Activated CD8-positive, alpha-beta memory T cell treated with anti-CD3 and anti-CD28 coated beads for 24 hours (primary cell): Measurements from ENCODE around the gene MDK.

ENCODE experiments used
- DNase-seq: peaks from one replicate; pipeline ENCODE4 v3.0.0-alpha.2; 2020

MDK gene

GRCh38 chr11:46383974-46384701 lies 2.7 kb downstream of the MDK start:
- DNase-seq, result no peak

DNA sequence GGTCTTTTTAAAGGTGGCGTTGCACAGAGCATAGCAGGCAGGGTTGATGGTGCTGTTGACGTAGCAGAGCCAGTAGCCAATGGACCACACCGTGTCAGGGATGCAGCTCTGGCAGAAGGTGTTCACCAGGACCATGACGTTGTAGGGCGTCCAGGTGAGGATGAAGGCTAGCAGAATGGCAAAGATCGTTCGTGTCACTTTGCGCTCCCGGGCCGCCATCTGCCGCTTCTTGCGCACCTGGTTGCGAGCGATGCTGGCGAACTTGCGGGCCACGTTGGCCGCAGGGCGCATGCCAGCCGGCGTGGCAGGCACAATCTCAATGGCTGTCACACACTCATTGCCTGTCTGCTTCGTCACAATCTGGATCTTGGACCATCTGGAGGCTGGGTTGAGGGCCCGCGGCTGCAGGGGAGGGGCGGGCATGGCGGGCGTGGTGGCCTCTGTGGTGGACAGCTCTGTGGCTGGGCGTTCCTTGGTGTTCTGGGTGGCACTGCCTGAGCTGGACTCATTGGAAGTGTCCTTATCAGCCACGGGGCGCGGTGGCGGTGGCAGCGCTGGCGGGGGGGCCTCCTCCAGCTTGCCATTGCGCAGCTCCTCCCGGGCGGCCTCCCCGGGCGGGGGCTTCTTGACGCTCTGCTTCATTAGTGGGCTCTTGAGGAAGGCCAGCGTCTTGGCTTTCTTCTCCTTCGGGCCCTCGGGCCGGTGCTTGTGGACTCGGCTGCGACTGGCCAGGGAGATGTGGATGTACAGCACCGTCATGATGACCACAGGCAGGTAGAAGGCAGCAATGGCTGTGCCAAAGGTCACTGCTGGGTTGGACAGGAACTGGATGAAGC lies 3.9 kb downstream of the MDK start:
- no peak for DNase-seq

DNA sequence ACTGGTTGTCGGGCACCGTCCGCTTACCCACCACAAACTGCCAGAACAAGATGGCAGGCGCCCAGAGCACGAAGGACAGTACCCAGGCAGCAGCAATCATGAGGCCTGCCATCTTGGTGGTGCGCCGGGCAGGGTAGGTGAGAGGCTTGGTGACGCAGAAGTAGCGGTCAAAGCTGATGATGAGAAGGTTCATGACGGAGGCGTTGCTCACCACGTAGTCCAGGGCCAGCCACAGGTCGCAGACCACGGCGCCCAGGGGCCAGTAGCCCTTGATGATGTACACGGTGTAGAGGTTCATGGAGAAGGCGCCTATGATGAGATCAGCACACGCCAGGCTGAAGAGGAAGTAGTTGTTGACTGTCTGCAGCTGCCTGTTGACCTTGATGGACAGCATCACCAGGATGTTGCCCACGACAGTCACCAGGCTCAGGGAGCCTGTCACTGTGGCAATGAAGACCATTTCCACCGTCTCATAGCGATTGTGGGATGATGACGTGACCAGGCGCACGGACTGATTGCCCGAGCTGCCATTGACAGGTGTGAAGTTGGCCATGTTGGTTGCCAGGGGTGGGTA lies 4.6 kb downstream of the MDK start:
- no peak for DNase-seq

GRCh38 chr11:46386674-46387073 lies 5.2 kb downstream of the MDK start:
- no peak for DNase-seq

DNA sequence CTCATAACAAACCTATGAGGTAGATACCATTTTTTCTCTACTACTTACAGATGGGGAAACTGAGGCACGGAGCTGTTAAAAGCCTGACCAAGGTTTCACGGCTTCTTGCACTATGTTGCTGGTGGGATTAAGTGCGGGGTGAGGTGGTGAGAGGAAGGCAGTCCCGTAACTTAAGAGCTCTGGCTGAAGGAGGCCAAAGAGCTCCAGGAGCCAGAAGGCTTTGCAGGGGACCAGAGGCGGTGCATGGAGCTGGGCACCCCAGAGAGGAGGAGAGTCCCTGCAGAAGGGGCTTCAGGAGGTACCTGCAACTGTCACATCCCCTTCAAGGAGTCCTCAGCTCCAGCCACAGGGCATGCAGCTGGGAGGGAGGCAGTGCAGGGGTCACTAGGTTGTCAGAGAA lies 6.0 kb downstream of the MDK start:
- DNase-seq, result no peak

DNA sequence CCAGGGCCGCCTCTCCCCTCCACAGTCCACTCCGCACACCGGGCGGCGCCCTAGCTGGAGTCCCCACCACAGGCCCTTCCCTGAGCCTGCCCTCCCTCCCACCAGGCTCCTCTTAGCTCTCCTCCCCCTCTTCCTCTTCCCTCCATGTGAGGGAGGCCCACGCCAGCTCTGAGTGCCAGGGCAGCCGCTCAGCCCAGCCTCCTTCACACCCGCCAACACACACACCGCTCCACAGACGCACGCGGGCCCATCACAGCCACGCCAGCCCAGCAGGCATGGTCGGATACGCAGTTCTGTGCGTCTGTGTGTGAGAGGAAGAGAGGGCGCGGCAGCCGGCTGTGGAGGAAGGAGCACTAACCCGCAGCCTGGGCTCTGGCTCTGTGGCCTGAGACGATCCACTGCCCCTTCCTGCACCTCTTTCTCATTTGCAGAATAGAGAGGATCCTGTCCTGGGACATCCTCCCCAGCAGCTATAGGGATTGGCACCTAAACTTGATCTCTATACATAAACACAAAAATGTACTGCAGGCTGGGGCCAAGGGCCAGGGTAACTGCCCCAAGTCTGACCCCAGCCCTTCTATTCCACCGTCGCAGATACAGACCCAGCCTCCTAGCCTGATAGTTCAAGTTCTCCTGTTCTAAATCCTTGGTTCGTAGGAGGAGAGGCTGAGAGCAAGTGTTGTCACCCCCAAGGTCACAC lies 6.6 kb downstream of the MDK start:
- DNase-seq, result no peak

DNA sequence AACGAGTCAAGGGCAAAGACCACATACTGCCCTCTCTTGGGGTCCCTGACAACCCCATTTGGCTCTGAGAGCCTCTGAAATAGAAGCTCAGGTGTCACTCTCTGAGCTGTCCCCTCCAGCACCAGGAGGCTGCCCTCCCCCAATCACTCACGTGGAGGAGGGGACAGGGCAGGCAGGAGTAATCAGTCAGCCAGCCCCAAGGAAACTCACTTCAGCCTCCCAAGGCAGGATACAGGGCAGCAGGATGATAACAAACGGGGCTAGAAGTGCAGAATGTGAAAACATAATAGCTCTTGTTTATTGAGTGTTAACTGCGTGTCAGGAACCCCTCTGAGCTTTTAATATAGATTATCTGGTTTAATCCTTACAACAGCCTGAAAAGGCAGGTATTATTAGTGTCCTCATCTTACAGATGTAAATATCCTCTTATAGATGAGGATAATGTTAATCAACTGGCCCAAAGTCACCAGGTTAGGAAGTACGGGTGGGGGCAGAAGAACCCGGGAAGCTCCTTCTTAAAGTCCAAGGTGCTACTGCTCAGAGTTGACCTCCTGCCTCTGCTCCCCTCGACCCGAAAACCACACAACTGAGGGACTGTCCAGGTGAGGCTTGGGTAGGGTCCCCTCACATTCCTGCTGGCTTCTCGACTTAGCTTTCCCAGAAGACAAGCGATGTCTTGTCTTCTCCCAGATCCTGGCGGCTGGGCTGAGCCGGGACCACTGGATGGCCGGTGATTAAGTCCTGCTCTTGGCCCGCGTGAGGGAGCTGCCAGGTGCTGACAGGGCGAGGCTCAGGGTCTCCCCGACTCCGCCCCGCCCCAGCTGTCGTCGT lies 7.4 kb downstream of the MDK start:
- no peak for DNase-seq

DNA sequence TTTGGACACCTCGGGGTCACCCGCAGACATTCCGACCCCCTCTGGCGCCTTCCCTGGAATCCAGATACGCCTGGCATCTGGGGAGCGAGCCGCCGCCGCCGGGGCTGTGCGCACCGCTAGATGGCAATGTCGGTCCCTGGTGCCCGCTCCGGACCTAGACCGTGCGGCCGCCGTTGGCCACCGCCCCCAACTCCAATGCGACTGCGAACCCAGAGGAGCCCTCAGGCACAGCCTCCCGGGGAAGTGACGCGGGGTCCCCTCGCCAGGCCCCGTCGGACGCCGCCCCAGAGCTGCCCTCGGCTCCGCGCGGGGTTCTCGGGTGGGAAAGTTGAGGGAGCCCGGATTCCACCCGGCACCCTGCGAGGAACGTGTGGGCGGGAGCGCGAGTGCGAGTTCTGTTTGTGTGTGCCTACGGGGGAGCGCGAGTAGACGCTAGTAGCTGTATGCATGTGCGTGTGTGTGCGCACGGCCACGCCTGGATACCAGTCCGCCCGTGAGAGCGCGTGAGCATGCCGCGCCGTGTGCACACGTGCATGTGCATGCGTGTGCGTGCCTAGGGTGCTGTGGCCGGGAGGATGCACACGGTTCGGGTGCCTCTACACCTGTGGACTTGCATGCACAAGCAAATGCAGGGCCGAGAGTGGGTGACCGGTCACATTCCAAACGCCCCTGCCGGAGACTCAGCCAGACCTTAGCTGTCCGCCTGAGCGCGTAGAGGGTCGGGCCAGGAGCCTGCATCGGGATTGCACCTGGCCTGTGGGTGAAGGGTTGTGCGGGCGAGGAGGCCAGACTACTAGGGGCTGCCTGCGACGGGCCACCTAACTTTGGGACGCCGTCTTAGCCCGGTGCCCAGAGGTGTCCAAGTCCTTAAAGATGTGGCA lies 8.2 kb downstream of the MDK start:
- peak; percentile 82 for DNase-seq

DNA sequence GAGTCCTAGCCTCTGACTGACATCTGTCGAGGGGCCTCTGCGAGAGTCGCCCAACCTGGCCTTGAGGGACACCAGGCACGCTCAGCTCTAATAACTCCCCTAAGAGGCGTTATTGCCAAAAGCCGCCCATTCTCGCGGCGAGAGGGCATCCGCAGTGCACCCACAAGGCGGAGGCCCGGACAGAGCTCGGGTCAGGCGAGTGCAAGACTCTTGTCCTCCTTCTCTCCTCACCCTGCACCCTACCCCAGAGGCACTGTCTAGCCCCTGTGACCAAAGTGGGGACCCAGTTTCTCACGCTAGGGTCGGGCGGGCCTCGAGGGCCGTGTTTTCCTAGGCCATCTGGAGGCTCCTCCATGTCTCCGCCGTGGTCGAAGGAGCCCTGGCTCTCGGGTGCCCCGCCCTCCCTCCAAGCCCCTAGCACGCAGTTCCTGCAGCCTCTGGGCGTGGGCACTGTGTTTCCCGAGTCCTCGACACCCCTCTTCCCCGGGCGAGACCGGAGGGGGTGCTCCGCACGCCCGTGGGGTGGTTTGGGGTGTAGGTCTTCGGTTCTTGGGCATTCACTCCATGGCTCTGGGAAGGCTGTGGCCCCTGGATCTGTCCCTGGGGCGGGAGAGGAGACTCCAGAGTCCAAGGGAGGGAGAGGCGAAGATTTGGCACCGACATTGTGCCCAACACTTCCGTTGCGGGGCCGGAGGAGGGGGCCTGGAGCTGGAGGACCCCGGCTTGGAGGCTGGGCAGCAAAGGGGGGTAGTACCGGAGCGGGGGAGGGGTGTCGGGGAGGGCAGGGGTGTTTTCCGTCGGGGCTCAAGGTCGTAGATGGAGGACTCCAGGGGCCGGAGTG lies 9.1 kb downstream of the MDK start:
- no peak for DNase-seq

- DNase-seq, result no peak
Measured at GRCh38 chr11:46391186-46391577, 9.7 kb downstream of the MDK start.

DNA sequence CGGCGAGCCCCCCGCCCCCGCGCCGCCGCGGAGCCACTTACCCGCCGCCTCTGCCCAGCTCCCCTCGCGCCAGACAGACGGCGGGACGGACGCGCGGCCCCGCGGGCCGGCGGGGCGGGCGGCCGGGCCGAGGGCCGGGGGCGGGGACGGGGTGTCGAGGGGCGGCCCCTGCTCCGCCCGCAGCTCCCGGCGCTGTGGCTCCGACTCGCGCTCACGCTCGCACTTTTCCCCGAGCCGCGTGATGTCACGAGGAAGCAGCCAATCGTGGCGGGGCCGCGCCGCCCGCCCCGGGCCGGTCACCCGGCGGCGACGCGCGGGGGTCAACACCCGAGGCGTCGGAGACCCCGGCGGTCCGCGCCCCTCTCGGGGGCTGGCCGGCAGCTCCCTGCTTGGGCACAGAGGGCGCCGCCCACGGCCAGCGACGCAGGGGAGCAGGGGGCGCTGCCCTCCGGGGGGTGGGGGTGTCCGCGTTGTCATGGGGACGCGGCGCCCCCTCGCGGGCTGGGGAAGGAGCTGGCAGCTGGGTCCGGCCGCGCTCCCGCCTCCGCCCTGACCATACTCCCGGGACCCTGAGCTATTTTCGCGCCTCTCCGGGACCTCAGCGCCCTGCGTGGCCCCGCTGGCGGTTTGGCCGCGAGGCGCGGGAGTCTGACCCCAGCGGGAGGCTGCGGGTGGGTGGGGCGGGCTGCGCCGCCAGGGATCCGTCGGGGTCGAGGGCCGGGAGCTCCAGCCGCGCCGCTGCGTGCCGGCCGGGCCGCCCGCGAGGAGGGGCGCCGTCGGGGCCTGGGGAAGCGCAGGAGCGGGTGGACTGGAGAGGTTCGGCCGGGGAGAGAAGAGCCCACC lies 10.3 kb downstream of the MDK start, which contains the start of gene CHRM4:
CHRM4 (minus strand) TSS at position 199 of the 843 bp plus-strand sequence. CDS start 5,219 bp downstream, outside the sequence.
- DNase-seq, result no peak

DNA sequence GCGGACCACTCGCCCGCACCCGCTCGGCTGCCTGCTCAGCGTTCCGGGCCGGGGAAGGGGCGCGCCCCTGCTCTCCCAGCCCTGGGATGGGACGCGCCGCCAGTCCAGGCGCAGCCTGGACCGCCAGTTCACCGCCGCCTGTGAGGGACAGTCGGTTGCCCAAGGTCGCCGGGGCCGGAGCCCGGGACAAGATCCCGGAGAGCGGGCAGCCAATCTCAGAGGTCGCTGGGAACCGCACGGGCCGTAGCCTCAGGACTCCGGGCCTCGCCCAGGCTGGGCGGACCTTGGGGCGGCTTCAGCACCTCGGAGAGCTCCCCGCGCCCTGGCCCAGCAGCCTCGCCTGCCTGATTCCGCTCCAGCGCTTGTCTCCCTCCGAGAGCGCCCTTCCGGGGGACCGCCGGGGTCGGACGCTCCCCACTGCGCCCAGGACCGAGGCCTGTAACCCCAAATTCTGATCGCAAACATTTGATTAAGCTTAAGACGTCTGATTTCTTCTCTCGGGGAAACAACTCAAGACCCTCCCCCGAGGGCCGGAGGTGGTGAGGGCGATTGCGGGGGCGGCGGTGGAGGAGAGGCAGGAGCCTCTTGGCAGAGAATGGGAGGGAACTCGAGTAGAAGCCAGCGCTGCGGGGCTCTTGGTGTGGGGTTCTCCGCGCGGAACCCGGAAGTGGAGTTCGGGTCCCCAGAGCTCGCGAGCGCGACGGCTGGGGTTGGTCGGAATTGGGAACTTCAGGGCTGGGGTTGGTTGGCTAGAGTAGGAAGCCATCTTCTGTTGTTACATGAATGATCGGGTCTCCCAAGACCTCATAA lies 11.2 kb downstream of the MDK start:
- DNase-seq, result peak; percentile 89

DNA sequence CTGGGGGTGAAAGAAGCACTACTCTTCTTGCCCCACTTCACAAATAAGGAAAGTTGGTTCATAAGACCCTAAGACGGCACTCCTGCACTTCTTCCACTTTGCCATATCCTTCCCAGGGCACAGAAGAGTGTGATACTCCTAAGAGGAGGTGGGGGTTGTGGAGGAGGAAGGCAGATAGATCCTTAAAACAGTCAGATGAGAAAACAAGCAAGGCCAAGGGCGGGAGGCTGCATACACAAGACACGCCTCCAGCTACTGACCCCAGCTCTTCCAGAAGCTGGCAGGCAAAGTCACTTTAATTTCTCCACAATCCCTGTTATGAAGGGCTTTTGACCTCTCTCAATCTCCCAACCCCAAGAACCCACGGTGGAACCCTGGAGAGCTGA lies 11.8 kb downstream of the MDK start:
- DNase-seq, result no peak

- DNase-seq, result no peak
Measured at GRCh38 chr11:46393759-46394158, 12.3 kb downstream of the MDK start.

DNA sequence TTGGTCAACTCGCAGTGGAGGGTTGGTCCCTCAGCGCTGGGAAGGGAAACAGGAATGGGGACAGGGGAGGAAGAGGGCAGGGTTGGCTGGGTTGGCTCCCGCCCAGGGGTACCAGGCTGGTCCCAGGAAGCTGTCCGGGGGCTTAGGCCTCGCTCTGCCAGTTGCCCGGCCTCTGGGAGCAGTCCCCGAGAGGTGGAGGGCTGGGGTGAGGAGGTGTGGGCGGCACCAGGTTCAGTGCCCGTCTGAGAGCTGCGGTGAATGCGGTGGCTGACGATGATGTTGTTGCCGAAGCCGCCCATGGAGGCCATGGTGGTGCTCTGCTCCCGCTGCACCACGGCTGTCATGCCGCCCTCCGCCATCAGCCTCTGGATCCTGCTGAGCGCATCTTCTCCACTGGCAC lies 16.1 kb downstream of the MDK start:
- DNase-seq, result no peak

GRCh38 chr11:46402957-46403902 lies 21.8 kb downstream of the MDK start:
- DNase-seq, result no peak

DNA sequence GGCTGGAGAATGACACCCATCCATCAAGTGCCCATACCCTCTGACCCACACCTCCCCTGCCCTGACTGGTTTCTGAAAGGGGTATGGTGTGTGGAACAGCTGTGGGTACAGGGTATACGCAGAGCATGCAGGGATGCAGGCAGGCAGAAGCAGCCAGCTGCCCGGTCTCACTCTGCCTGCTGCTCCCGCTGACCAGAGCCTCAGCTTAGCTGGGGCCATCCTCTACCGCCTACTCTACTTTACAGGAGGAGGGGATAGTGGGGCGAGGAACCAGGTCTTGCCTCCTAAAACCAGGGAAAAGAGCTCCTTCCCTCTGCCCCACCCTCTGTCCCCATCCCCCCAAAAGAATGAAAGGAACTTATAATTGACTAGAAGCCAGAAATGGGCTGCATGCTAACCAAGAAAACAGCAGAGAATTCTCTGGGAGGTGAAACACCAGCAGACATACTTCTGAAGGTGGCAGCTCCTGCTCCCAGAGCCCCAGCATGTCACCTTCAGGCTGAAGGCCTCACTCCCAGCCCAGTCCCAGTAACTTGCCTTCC lies 23.1 kb downstream of the MDK start:
- no peak for DNase-seq
